Coronary artery (tissue), 2 donors: ENCODE measurements around the gene SLC12A7.
"Not testable (repeated sequence)": the region's sequence is repeated elsewhere in the genome, so short reads cannot be mapped to it uniquely, and the experiment has no call there.

Experiments used
- DNase-seq: peaks from one replicate; pipeline ENCODE4 v3.0.0-alpha.2; 2017; ENCODE audit warnings: low spot score
- H3K27ac ChIP-seq, 2 donors: fragments of 200-600 bp; sonication (generic); one replicate each; pipeline ENCODE4 v1.5.1; 2016 to 2019
- H3K4me3 ChIP-seq: fragments of 200-600 bp; sonication (generic); 2 replicates; pipeline ENCODE4 v1.5.1; 2016; ENCODE audit warnings: mild to moderate bottlenecking, moderate library complexity
- CTCF ChIP-seq: fragments of 200-600 bp; sonication (generic); IDR thresholded peaks from one replicate; pipeline ENCODE4 v1.5.1; 2019; ENCODE audit warnings: antibody characterized with exemption

The SLC12A7 gene

GRCh38 chr5:1129711-1130055, 17.8 kb upstream of the SLC12A7 start:
- Histone ChIP-seq H3K27ac (no peak overlapping the region), H3K4me3 (no peak overlapping the region)
- TF ChIP-seq CTCF = no peak
- DNase-seq = no peak

GRCh38 chr5:1128977-1129710, 17.3 kb upstream of the SLC12A7 start:
- DNase-seq = no peak

GRCh38 chr5:1127959-1128785, 16.3 kb upstream of the SLC12A7 start:
- Histone ChIP-seq H3K4me3 (no peak overlapping the region), H3K27ac (no peak overlapping the region)
- no peak for DNase-seq
- TF ChIP-seq CTCF = no peak

More at GRCh38 chr5:1128977-1129710, 17.3 kb upstream of the SLC12A7 start:
- H3K4me3 ChIP-seq = no peak overlapping the region
- TF ChIP-seq CTCF = no peak
- no peak overlapping the region for H3K27ac ChIP-seq

- not testable (repeated sequence) for H3K4me3 ChIP-seq, DNase-seq, H3K27ac ChIP-seq
Observed at GRCh38 chr5:1125695-1126094, 13.8 kb upstream of the SLC12A7 start.

- peak overlapping the region in 1 of 2 donors; percentile 4 for H3K27ac ChIP-seq
- TF ChIP-seq CTCF = no peak
Observed at GRCh38 chr5:1125030-1125357, 13.1 kb upstream of the SLC12A7 start.

GRCh38 chr5:1124205-1125029, 12.6 kb upstream of the SLC12A7 start:
- no peak for DNase-seq
- TF ChIP-seq CTCF = no peak
- no peak overlapping the region for H3K4me3 ChIP-seq
- peak overlapping the region in 1 of 2 donors; percentile 32 for H3K27ac ChIP-seq

More at GRCh38 chr5:1125030-1125357, 13.1 kb upstream of the SLC12A7 start:
- DNase-seq = no peak
- no peak overlapping the region for H3K4me3 ChIP-seq

GRCh38 chr5:1123418-1124147, 11.7 kb upstream of the SLC12A7 start:
- DNase-seq = no peak
- TF ChIP-seq CTCF = no peak
- no peak overlapping the region for H3K27ac ChIP-seq
- H3K4me3 ChIP-seq = no peak overlapping the region
